K562 (cell line): ENCODE data around the gene PREB. TPM values are rescaled to one million over a fixed set of nuclear protein-coding genes. Genes with fewer than 3 reads are reported as not detected.

Experiments used
- ATAC-seq: fragments of 200-7000 bp; cut with Tn5 transposase; 3 replicates; pipeline ENCODE4 v1.9.1; 2020; ENCODE audit warnings: moderate library complexity
- BruUV-seq: library from RNA; stranded (reverse); fragments of 400-500 nt; replicated peaks from 2 replicates; lab custom pipeline; 2021; lab: Mats Ljungman, UMichigan
- CTCF ChIA-PET: fragments of 300-600 bp; formaldehyde crosslinking; extraction: SDS; loops from one replicate; lab custom pipeline; 2021; ENCODE audit warnings: low intra/inter-chr PET ratio; lab: Yijun Ruan, JAX
- POLR2A ChIA-PET: fragments of 300-600, 350-650 bp; sonication (Branson Sonifier 250); formaldehyde crosslinking; extraction: SDS; loops from one replicate; lab custom pipeline; 2021; ENCODE audit warnings: antibody characterized with exemption, inconsistent platforms; lab: Yijun Ruan, JAX
- DNase-seq, 4 experiments: peaks; one replicate each; pipeline versions ENCODE4 v3.0.0 to v3.0.0-alpha.2; 2011 to 2018; ENCODE audit warnings: low spot score in 3 of 4, mixed read lengths in 3 of 4; ENCODE audit errors: extremely low read depth in 1 of 4
- FAIRE-seq: peaks from 2 replicates; lab custom pipeline; 2011; peaks lifted over from hg19 to GRCh38; lab: Jason Lieb, UNC
- H2AFZ ChIP-seq: 2 replicates; pipeline ENCODE4 v1.6.0; 2011; ENCODE audit warnings: low read depth, low read length, control low read depth, inconsistent platforms
- H3K27ac ChIP-seq: fragments of 200-600 bp; 3 replicates; pipeline ENCODE4 v1.8.0; 2011; ENCODE audit warnings: low read depth, mild to moderate bottlenecking, control low read depth, inconsistent platforms, low read length, moderate library complexity, mixed read lengths; ENCODE audit errors: extremely low read depth
- H3K27me3 ChIP-seq, 2 experiments: fragments of 300-600 bp in 1 of 2; 2 replicates in 1 of 2; 3 replicates in 1 of 2; pipeline versions ENCODE4 v1.6.0 to v1.8.0; 2011; ENCODE audit warnings: inconsistent platforms in 2 of 2, low read length in 2 of 2, mild to moderate bottlenecking in 1 of 2, mixed read lengths in 1 of 2, moderate library complexity in 1 of 2; ENCODE audit not compliant: control insufficient read depth in 2 of 2, insufficient read depth in 2 of 2
- H3K36me3 ChIP-seq: fragments of 300-600 bp; 3 replicates; pipeline ENCODE4 v1.8.0; 2011; ENCODE audit warnings: mild to moderate bottlenecking, low read length, inconsistent platforms; ENCODE audit not compliant: control insufficient read depth, insufficient read depth
- H3K4me1 ChIP-seq, 2 experiments: fragments of 200-600 bp in 1 of 2; replicated peaks in 1 of 2; 2 replicates in 1 of 2; 3 replicates in 1 of 2; pipeline versions ENCODE4 v1.5.1 to v1.8.0; 2011; ENCODE audit warnings: inconsistent platforms in 2 of 2, low read length in 2 of 2, mild to moderate bottlenecking in 1 of 2, mixed read lengths in 1 of 2, moderate library complexity in 1 of 2; ENCODE audit not compliant: control insufficient read depth in 2 of 2, insufficient read depth in 2 of 2
- H3K4me2 ChIP-seq: 2 replicates; pipeline ENCODE4 v1.6.1; 2011; ENCODE audit warnings: low read length, control low read depth, inconsistent platforms, mixed read lengths; ENCODE audit not compliant: insufficient read depth
- H3K4me3 ChIP-seq: fragments of 200-600 bp; sonication (generic), shearing (Covaris generic); 2 replicates; pipeline ENCODE4 v1.5.1; 2016; ENCODE audit warnings: control low read depth, inconsistent platforms
- H3K79me2 ChIP-seq: fragments of 200-600 bp; 3 replicates; pipeline ENCODE4 v1.8.0; 2011; ENCODE audit warnings: low read length, inconsistent platforms; ENCODE audit not compliant: control insufficient read depth, insufficient read depth
- H3K9ac ChIP-seq, 2 experiments: 2 replicates each; pipeline versions ENCODE4 v1.6.0 to v1.6.1; 2011; ENCODE audit warnings: low read depth in 2 of 2, low read length in 2 of 2, control low read depth in 1 of 2, inconsistent platforms in 1 of 2, mild to moderate bottlenecking in 1 of 2, mixed read lengths in 1 of 2; ENCODE audit not compliant: insufficient read depth in 1 of 2
- H3K9me1 ChIP-seq: one replicate; pipeline ENCODE4 v1.6.0; 2011; ENCODE audit warnings: inconsistent platforms, mild to moderate bottlenecking, low read length, moderate library complexity; ENCODE audit not compliant: control insufficient read depth, insufficient read depth
- H3K9me3 ChIP-seq: replicated peaks from 2 replicates; pipeline ENCODE4 v1.5.1; 2011; ENCODE audit warnings: low read depth, low read length, inconsistent platforms; ENCODE audit not compliant: control insufficient read depth, insufficient read depth
- H4K20me1 ChIP-seq: replicated peaks from 2 replicates; pipeline ENCODE4 v1.6.1; 2011; ENCODE audit warnings: low read length, inconsistent platforms, mixed read lengths; ENCODE audit not compliant: control insufficient read depth, insufficient read depth
- CEBPG ChIP-seq, 3 experiments: fragments of 200-800 bp in 1 of 3; sonication (Bioruptor generic) in 1 of 3; sonication (generic) in 1 of 3; formaldehyde crosslinking in 1 of 3; IDR thresholded peaks in 2 of 3; conservative IDR thresholded peaks in 1 of 3; 2 replicates each; pipeline versions ENCODE4 v1.6.1 to v1.8.0; 2016 to 2022; ENCODE audit warnings: missing compliant biosample characterization in 2 of 3, missing genetic modification characterization in 2 of 3, mild to moderate bottlenecking in 1 of 3, missing genetic modification reagents in 1 of 3
- DIDO1 ChIP-seq: fragments of 450-650 bp; IDR thresholded peaks from 2 replicates; pipeline ENCODE4 v1.6.1; 2016; ENCODE audit warnings: low read depth, missing biosample characterization, missing genetic modification characterization
- FOXP1 ChIP-seq: sonication (generic); formaldehyde crosslinking; IDR thresholded peaks from 2 replicates; pipeline ENCODE4 v1.8.0; 2022; ENCODE audit warnings: mild to moderate bottlenecking, missing genetic modification reagents
- IFI16 ChIP-seq: fragments of 250-450 bp; sonication (Bioruptor Pico); IDR thresholded peaks from 2 replicates; pipeline ENCODE4 v2.1.2; 2022; ENCODE audit warnings: mild to moderate bottlenecking, inconsistent platforms
- L3MBTL2 ChIP-seq: fragments of 450-650 bp; IDR thresholded peaks from 2 replicates; pipeline ENCODE4 v1.6.1; 2016; ENCODE audit warnings: mild to moderate bottlenecking, moderate library complexity
- WGBS: fragments of 100-300 bp; shearing (Covaris generic); methylation state at CpG from one replicate; pipeline ENCODE4 v1.1.6; 2016; ENCODE audit warnings: low coverage, mixed read lengths; ENCODE audit not compliant: insufficient coverage; ENCODE audit errors: missing lambda C conversion rate; 5-methylcytosine and 5-hydroxymethylcytosine counted together
- in situ Hi-C: fragments of 300-500 bp; cut with MboI; formaldehyde crosslinking; loops from 4 replicates; pipeline ENCODE4 v1.15.0; 2018; ENCODE audit warnings: inconsistent platforms, mixed read lengths
- intact Hi-C: fragments of 100-400 bp; cut with micrococcal nuclease; formaldehyde crosslinking; loops from 2 replicates; pipeline ENCODE4 v1.14.2; 2022
- polyA plus RNA-seq, 8 experiments: library from polyadenylated mRNA; depleted of rRNA in 4 of 8; stranded (reverse) in 5 of 8; unstranded in 3 of 8; fragments of >200 nt; fragmentation: Nextera tagmentation in 2 of 8; fragmentation: Illumina TruSeq in 1 of 8; extraction: Ambion mirVana in 2 of 8; extraction: Trizol in 1 of 8; gene quantifications; 2 replicates each; pipeline versions ENCODE4 v1.2.1 to v1.2.3, GENCODE V29; 2011 to 2014; ENCODE audit warnings: inconsistent platforms in 1 of 8, missing spikeins in 1 of 8
- total RNA-seq, 7 experiments: library from RNA; depleted of rRNA in 6 of 7; stranded (reverse); fragments of >200 nt in 6 of 7; fragmentation: Illumina TruSeq in 2 of 7; extraction: Trizol in 2 of 7; gene quantifications; 2 replicates each; pipeline versions ENCODE4 v1.2.1 to v1.2.3, GENCODE V29; 2011 to 2021; ENCODE audit warnings: low replicate concordance in 1 of 7
- TF ChIP-seq, protein P1 (sequence below), 2 experiments: fragments of 450-650 bp in 1 of 2; sonication (generic) in 1 of 2; formaldehyde crosslinking in 1 of 2; IDR thresholded peaks in 1 of 2; conservative IDR thresholded peaks in 1 of 2; 2 replicates each; pipeline versions ENCODE4 v1.6.1 to v1.8.1; 2016 to 2023; ENCODE audit warnings: mild to moderate bottlenecking in 2 of 2, moderate library complexity in 2 of 2, inconsistent platforms in 1 of 2, missing genetic modification reagents in 1 of 2
- TF ChIP-seq, protein P2 (sequence below): fragments of 450-650 bp; IDR thresholded peaks from 2 replicates; pipeline ENCODE4 v1.6.1; 2016; ENCODE audit warnings: mild to moderate bottlenecking, moderate library complexity

PREB gene
- total and polyA plus RNA-seq, 9 of the 15 experiments (the other 6 are each of a cell fraction or from before 2014, with no cell fraction given): 35.1 to 84.2 (median 67.2) TPM

DNA sequence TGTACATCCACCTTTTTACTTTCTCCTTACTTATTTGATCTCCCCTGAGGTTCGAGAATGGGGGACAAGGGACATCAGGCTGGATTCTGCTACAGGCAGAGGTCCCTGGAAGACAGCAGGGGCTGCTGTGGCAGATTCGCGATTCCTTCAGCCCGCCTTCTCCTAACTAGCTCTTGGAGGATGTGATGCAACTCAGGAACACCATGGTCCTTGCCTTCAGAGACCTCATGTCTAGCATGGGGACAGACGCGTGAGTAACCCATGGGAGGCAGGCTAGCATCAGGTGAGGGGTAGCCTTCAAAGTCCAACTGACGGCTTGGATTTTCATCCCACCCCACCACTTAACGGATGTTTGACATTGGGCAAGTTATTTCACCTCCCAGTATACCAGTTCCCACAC lies 13.5 kb upstream of the PREB start:
- CTCF ChIA-PET: no interaction called here
- ATAC-seq: peak; percentile 31; the same call in 1 of the 3 replicates
- TF ChIP-seq, protein P1, sequence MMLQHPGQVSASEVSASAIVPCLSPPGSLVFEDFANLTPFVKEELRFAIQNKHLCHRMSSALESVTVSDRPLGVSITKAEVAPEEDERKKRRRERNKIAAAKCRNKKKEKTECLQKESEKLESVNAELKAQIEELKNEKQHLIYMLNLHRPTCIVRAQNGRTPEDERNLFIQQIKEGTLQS (IDR thresholded peaks at IDR 0.05): 0 out of 2 replicates have a peak, but pooled peaks have one; percentile 16
- TF ChIP-seq, protein P1 (CRISPR knock-in tag; conservative IDR thresholded peaks at IDR 0.05): no peak
- TF ChIP-seq FOXP1 (CRISPR knock-in tag) (no peak), CEBPG (CRISPR knock-in tag; IDR thresholded peaks at IDR 0.05) (peak; percentile 52), CEBPG (tag; conservative IDR thresholded peaks at IDR 0.05 in 1 of 2, IDR thresholded peaks at IDR 0.05 in 1 of 2) (no peak), DIDO1 (tag) (no peak), L3MBTL2 (peak; percentile 26; the same call in 1 of the 2 replicates), IFI16 (no peak)
- TF ChIP-seq, protein P2, sequence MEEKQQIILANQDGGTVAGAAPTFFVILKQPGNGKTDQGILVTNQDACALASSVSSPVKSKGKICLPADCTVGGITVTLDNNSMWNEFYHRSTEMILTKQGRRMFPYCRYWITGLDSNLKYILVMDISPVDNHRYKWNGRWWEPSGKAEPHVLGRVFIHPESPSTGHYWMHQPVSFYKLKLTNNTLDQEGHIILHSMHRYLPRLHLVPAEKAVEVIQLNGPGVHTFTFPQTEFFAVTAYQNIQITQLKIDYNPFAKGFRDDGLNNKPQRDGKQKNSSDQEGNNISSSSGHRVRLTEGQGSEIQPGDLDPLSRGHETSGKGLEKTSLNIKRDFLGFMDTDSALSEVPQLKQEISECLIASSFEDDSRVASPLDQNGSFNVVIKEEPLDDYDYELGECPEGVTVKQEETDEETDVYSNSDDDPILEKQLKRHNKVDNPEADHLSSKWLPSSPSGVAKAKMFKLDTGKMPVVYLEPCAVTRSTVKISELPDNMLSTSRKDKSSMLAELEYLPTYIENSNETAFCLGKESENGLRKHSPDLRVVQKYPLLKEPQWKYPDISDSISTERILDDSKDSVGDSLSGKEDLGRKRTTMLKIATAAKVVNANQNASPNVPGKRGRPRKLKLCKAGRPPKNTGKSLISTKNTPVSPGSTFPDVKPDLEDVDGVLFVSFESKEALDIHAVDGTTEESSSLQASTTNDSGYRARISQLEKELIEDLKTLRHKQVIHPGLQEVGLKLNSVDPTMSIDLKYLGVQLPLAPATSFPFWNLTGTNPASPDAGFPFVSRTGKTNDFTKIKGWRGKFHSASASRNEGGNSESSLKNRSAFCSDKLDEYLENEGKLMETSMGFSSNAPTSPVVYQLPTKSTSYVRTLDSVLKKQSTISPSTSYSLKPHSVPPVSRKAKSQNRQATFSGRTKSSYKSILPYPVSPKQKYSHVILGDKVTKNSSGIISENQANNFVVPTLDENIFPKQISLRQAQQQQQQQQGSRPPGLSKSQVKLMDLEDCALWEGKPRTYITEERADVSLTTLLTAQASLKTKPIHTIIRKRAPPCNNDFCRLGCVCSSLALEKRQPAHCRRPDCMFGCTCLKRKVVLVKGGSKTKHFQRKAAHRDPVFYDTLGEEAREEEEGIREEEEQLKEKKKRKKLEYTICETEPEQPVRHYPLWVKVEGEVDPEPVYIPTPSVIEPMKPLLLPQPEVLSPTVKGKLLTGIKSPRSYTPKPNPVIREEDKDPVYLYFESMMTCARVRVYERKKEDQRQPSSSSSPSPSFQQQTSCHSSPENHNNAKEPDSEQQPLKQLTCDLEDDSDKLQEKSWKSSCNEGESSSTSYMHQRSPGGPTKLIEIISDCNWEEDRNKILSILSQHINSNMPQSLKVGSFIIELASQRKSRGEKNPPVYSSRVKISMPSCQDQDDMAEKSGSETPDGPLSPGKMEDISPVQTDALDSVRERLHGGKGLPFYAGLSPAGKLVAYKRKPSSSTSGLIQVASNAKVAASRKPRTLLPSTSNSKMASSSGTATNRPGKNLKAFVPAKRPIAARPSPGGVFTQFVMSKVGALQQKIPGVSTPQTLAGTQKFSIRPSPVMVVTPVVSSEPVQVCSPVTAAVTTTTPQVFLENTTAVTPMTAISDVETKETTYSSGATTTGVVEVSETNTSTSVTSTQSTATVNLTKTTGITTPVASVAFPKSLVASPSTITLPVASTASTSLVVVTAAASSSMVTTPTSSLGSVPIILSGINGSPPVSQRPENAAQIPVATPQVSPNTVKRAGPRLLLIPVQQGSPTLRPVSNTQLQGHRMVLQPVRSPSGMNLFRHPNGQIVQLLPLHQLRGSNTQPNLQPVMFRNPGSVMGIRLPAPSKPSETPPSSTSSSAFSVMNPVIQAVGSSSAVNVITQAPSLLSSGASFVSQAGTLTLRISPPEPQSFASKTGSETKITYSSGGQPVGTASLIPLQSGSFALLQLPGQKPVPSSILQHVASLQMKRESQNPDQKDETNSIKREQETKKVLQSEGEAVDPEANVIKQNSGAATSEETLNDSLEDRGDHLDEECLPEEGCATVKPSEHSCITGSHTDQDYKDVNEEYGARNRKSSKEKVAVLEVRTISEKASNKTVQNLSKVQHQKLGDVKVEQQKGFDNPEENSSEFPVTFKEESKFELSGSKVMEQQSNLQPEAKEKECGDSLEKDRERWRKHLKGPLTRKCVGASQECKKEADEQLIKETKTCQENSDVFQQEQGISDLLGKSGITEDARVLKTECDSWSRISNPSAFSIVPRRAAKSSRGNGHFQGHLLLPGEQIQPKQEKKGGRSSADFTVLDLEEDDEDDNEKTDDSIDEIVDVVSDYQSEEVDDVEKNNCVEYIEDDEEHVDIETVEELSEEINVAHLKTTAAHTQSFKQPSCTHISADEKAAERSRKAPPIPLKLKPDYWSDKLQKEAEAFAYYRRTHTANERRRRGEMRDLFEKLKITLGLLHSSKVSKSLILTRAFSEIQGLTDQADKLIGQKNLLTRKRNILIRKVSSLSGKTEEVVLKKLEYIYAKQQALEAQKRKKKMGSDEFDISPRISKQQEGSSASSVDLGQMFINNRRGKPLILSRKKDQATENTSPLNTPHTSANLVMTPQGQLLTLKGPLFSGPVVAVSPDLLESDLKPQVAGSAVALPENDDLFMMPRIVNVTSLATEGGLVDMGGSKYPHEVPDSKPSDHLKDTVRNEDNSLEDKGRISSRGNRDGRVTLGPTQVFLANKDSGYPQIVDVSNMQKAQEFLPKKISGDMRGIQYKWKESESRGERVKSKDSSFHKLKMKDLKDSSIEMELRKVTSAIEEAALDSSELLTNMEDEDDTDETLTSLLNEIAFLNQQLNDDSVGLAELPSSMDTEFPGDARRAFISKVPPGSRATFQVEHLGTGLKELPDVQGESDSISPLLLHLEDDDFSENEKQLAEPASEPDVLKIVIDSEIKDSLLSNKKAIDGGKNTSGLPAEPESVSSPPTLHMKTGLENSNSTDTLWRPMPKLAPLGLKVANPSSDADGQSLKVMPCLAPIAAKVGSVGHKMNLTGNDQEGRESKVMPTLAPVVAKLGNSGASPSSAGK: peak; percentile 40; the same call in 1 of the 2 replicates

More for the DNA sequence above, 13.5 kb upstream of the PREB start:
- 52% methylated on average over 8 of the region's 8 CpGs for WGBS
- peaks cover 0 to 15% of the 10 kb centered on the region in 2 experiments; a peak in 2 of 5 replicates for H3K27me3 ChIP-seq
- POLR2A ChIA-PET: no interaction called here
- no peak overlapping the region for H3K9ac ChIP-seq
- in situ Hi-C loops: no loop called here
- FAIRE-seq (no peak), DNase-seq (no peak)
- no peaks in the 10 kb centered on the region for H3K36me3 ChIP-seq
- intact Hi-C loops: no loop called here
- peaks cover 0 to 15% of the 10 kb centered on the region in 2 experiments; a peak in 2 of 5 replicates for H3K4me1 ChIP-seq
- H3K9me1 ChIP-seq: no peaks in the 10 kb centered on the region
- no peak overlapping the region for H2AFZ ChIP-seq
- H4K20me1 ChIP-seq: no peaks in the 10 kb centered on the region
- peaks cover 2% of the 10 kb centered on the region; the same call in 1 of the 2 replicates for H3K9me3 ChIP-seq
- no peaks in the 10 kb centered on the region for H3K79me2 ChIP-seq
- H3K4me3 ChIP-seq: no peak overlapping the region
- no peak overlapping the region for H3K4me2 ChIP-seq
- BruUV-seq: no TSS peak
- H3K27ac ChIP-seq: no peak overlapping the region
